GM23248 (cell line): Measurements from ENCODE around the gene WNT9B. TPM values are rescaled to one million over a fixed set of nuclear protein-coding genes. Genes with fewer than 3 reads are reported as not detected.

ENCODE experiments used
- DNase-seq: peaks from one replicate; pipeline ENCODE4 v3.0.0-alpha.2; 2015
- H2AFZ ChIP-seq: fragments of 200-600 bp; sonication (generic); 2 replicates; pipeline ENCODE4 v1.6.1; 2016; ENCODE audit warnings: antibody characterized with exemption
- H3F3A ChIP-seq: fragments of 200-600 bp; sonication (generic); 2 replicates; pipeline ENCODE4 v1.6.1; 2016; ENCODE audit warnings: mild to moderate bottlenecking, antibody characterized with exemption, mixed run types; ENCODE audit not compliant: insufficient read depth
- H3K27ac ChIP-seq: fragments of 200-600 bp; sonication (generic); 2 replicates; pipeline ENCODE4 v1.5.1; 2016; ENCODE audit warnings: mild to moderate bottlenecking
- H3K27me3 ChIP-seq: fragments of 200-600 bp; sonication (generic); replicated peaks from 2 replicates; pipeline ENCODE4 v1.6.1; 2016; ENCODE audit warnings: mild to moderate bottlenecking; ENCODE audit not compliant: insufficient read depth
- H3K36me3 ChIP-seq: fragments of 200-600 bp; sonication (generic); 2 replicates; pipeline ENCODE4 v1.6.1; 2016; ENCODE audit warnings: low read depth, mild to moderate bottlenecking
- H3K4me1 ChIP-seq: fragments of 200-600 bp; sonication (generic); 2 replicates; pipeline ENCODE4 v1.6.1; 2016; ENCODE audit warnings: mild to moderate bottlenecking; ENCODE audit not compliant: insufficient read depth
- H3K4me2 ChIP-seq: fragments of 200-600 bp; sonication (generic); one replicate; pipeline ENCODE4 v1.6.1; 2016; ENCODE audit warnings: mild to moderate bottlenecking; ENCODE audit not compliant: unreplicated experiment
- H3K4me3 ChIP-seq: fragments of 200-600 bp; sonication (generic); 2 replicates; pipeline ENCODE4 v1.5.1; 2016; ENCODE audit warnings: mild to moderate bottlenecking
- H3K79me2 ChIP-seq: fragments of 200-600 bp; sonication (generic); 2 replicates; pipeline ENCODE4 v1.6.1; 2016; ENCODE audit warnings: mild to moderate bottlenecking; ENCODE audit not compliant: insufficient read depth
- H3K9ac ChIP-seq: fragments of 200-600 bp; sonication (generic); 2 replicates; pipeline ENCODE4 v1.6.1; 2016; ENCODE audit warnings: mild to moderate bottlenecking
- H3K9me2 ChIP-seq: fragments of 200-600 bp; sonication (generic); 2 replicates; pipeline ENCODE4 v1.6.1; 2016; ENCODE audit warnings: mixed run types, mild to moderate bottlenecking, moderate library complexity; ENCODE audit not compliant: insufficient read depth
- H3K9me3 ChIP-seq: fragments of 200-600 bp; sonication (generic); one replicate; pipeline ENCODE4 v1.6.1; 2017; ENCODE audit warnings: low read depth
- H4K20me1 ChIP-seq: fragments of 200-600 bp; sonication (generic); 2 replicates; pipeline ENCODE4 v1.6.0; 2016; ENCODE audit not compliant: insufficient read depth
- EZH2 ChIP-seq: fragments of 200-600 bp; sonication (generic); IDR thresholded peaks from 2 replicates; pipeline ENCODE4 v1.6.1; 2018; ENCODE audit warnings: antibody characterized with exemption, mild to moderate bottlenecking; ENCODE audit not compliant: insufficient read depth, poor library complexity, severe bottlenecking
- EZH2phosphoT487 ChIP-seq: fragments of 200-600 bp; sonication (generic); IDR thresholded peaks from 2 replicates; pipeline ENCODE4 v1.6.1; 2018; ENCODE audit warnings: antibody characterized with exemption, moderate library complexity, mild to moderate bottlenecking, low read depth; ENCODE audit not compliant: insufficient read depth
- WGBS, 2 experiments: methylation state at CpG; one replicate each; pipeline ENCODE4 v1.1.6; 2015 to 2017; ENCODE audit warnings: low lambda C conversion rate in 2 of 2, low coverage in 1 of 2; ENCODE audit errors: missing lambda C conversion rate in 2 of 2; 5-methylcytosine and 5-hydroxymethylcytosine counted together
- in situ Hi-C: fragments of 300-500 bp; cut with MboI; formaldehyde crosslinking; loops from 2 replicates; pipeline ENCODE4 v1.15.0; 2020
- polyA plus RNA-seq: library from polyadenylated mRNA; unstranded; fragments of >200 nt; fragmentation: Nextera tagmentation; extraction: Ambion mirVana; gene quantifications from 2 replicates; pipeline ENCODE4 v1.2.1, GENCODE V29; 2016
- total RNA-seq: library from RNA; depleted of rRNA; stranded (reverse); fragments of >200 nt; shearing (Covaris generic); gene quantifications from 2 replicates; pipeline ENCODE4 v1.2.3, GENCODE V29; 2014

The WNT9B gene
- total and polyA plus RNA-seq, 2 experiments from 2014 or later = not detected

GRCh38 chr17:46809110-46809571 lies 42.2 kb upstream of the WNT9B start:
- H3K4me2 ChIP-seq = no peak overlapping the region
- WGBS, 2 experiments = 93 to 94% methylated on average over 8 of the region's 8 CpGs
- no peaks in the 10 kb centered on the region for H3K9me2 ChIP-seq
- H3K4me3 ChIP-seq = no peak overlapping the region
- H4K20me1 ChIP-seq = no peaks in the 10 kb centered on the region
- H3K79me2 ChIP-seq = no peaks in the 10 kb centered on the region
- H3K4me1 ChIP-seq = peaks cover 15% of the 10 kb centered on the region
- H3K27ac ChIP-seq = no peak overlapping the region
- no peak overlapping the region for H3K9ac ChIP-seq
- DNase-seq = no peak
- H3K9me3 ChIP-seq = no peaks in the 10 kb centered on the region
- no peaks in the 10 kb centered on the region for H3K27me3 ChIP-seq
- in situ Hi-C loops = loop anchor here (5.0 kb wide), 1 partner anchor 52 kb away; no protein-coding TSS in a partner anchor
- H3F3A ChIP-seq = no peaks in the 10 kb centered on the region
- TF ChIP-seq EZH2phosphoT487 = no peak
- TF ChIP-seq EZH2 = no peak
- H3K36me3 ChIP-seq = no peaks in the 10 kb centered on the region
- H2AFZ ChIP-seq = no peak overlapping the region

- in situ Hi-C loops = no loop called here
- Histone ChIP-seq H2AFZ (no peak overlapping the region), H3K79me2 (no peaks in the 10 kb centered on the region), H3K9ac (no peak overlapping the region), H3K9me3 (no peaks in the 10 kb centered on the region), H3K27me3 (no peaks in the 10 kb centered on the region), H4K20me1 (no peaks in the 10 kb centered on the region), H3K4me1 (peaks cover 15% of the 10 kb centered on the region), H3K4me2 (no peak overlapping the region), H3K4me3 (no peak overlapping the region), H3K9me2 (no peaks in the 10 kb centered on the region), H3F3A (no peaks in the 10 kb centered on the region), H3K27ac (no peak overlapping the region), H3K36me3 (no peaks in the 10 kb centered on the region)
- DNase-seq = no peak
- 80 to 90% methylated on average over 8 to 10 of the region's 10 CpGs for WGBS, 2 experiments
- TF ChIP-seq EZH2 = no peak
- TF ChIP-seq EZH2phosphoT487 = no peak
These were observed 40.5 kb upstream of the WNT9B start for GRCh38 chr17:46810837-46811236.

GRCh38 chr17:46811978-46812583 lies 39.3 kb upstream of the WNT9B start:
- Histone ChIP-seq H3K27me3 (peaks cover 3% of the 10 kb centered on the region), H3K4me3 (no peak overlapping the region), H3K27ac (no peak overlapping the region), H3K9me2 (no peaks in the 10 kb centered on the region), H3K4me1 (peaks cover 15% of the 10 kb centered on the region), H3K9ac (no peak overlapping the region), H4K20me1 (no peaks in the 10 kb centered on the region), H3K79me2 (no peaks in the 10 kb centered on the region), H3K4me2 (peak overlapping the region; percentile 10), H3K36me3 (no peaks in the 10 kb centered on the region), H2AFZ (no peak overlapping the region), H3F3A (no peaks in the 10 kb centered on the region), H3K9me3 (no peaks in the 10 kb centered on the region)
- 26 to 30% methylated on average over 11 of the region's 11 CpGs for WGBS, 2 experiments
- DNase-seq = peak; percentile 80
- TF ChIP-seq EZH2phosphoT487 (no peak), EZH2 (no peak)
- in situ Hi-C loops = no loop called here

GRCh38 chr17:46812624-46813318 lies 38.6 kb upstream of the WNT9B start:
- Histone ChIP-seq H3K9me2 (no peaks in the 10 kb centered on the region), H4K20me1 (no peaks in the 10 kb centered on the region), H3K9ac (no peak overlapping the region), H3K4me3 (no peak overlapping the region), H3K79me2 (no peaks in the 10 kb centered on the region), H3K36me3 (no peaks in the 10 kb centered on the region), H3F3A (no peaks in the 10 kb centered on the region), H3K4me2 (peak overlapping the region; percentile 10), H3K9me3 (no peaks in the 10 kb centered on the region), H3K27ac (no peak overlapping the region), H2AFZ (no peak overlapping the region), H3K27me3 (peaks cover 10% of the 10 kb centered on the region), H3K4me1 (peaks cover 15% of the 10 kb centered on the region)
- 75 to 80% methylated on average over 6 of the region's 6 CpGs for WGBS, 2 experiments
- DNase-seq = no peak
- TF ChIP-seq EZH2phosphoT487 (no peak), EZH2 (no peak)
- in situ Hi-C loops = no loop called here
